ENCODE measurements around the gene PGM2L1. TPM values are rescaled to one million over a fixed set of nuclear protein-coding genes. Genes with fewer than 3 reads are reported as not detected.

The PGM2L1 gene
- total and polyA plus RNA-seq, 8 donors: under 0.01 to 12.5 (median 2.5) TPM

DNA sequence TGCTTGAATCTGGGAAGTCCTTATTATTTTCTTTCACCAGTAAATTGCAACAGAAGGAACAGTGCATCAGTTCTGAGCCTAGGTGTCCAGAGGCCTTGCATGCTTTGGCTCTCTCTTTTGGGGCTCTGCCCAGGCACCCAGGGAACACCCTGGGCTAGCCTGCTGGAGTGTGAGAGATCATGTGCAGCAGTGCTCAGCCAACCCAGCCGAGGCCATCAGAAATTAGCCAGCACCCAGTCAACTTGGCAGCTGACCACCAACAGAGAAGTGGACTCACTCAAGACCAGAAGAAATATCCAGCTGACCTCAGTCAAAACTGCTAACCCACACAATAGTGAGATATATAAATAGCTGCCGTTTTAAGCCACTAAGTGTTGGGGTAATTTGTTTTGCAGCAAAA lies 75.6 kb downstream of the PGM2L1 start:
- H3K36me3 ChIP-seq: no peaks in the 10 kb centered on the region
- 36 to 68% (median 54%) methylated on average over 2 of the region's 2 CpGs for WGBS, 5 donors
- H3K4me1 ChIP-seq: peaks cover 11 to 50% (median 28%) of the 10 kb centered on the region in 4 donors
- intact Hi-C loops (cut with DNase I; ENCODE audit: low total_unique reads): no loop called here
- no peak overlapping the region for H3K4me3 ChIP-seq
- H3K9me3 ChIP-seq: no peaks in the 10 kb centered on the region
- no peak for DNase-seq
- H3K27ac ChIP-seq: no peak overlapping the region
- H3K27me3 ChIP-seq: no peaks in the 10 kb centered on the region
- TF ChIP-seq POLR2A (IDR thresholded peaks at IDR 0.05) (no peak), EP300 (IDR thresholded peaks at IDR 0.05) (no peak), POLR2AphosphoS5 (IDR thresholded peaks at IDR 0.05) (no peak)
- TF ChIP-seq, protein P1, sequence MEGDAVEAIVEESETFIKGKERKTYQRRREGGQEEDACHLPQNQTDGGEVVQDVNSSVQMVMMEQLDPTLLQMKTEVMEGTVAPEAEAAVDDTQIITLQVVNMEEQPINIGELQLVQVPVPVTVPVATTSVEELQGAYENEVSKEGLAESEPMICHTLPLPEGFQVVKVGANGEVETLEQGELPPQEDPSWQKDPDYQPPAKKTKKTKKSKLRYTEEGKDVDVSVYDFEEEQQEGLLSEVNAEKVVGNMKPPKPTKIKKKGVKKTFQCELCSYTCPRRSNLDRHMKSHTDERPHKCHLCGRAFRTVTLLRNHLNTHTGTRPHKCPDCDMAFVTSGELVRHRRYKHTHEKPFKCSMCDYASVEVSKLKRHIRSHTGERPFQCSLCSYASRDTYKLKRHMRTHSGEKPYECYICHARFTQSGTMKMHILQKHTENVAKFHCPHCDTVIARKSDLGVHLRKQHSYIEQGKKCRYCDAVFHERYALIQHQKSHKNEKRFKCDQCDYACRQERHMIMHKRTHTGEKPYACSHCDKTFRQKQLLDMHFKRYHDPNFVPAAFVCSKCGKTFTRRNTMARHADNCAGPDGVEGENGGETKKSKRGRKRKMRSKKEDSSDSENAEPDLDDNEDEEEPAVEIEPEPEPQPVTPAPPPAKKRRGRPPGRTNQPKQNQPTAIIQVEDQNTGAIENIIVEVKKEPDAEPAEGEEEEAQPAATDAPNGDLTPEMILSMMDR (IDR thresholded peaks at IDR 0.05): no peak

DNA sequence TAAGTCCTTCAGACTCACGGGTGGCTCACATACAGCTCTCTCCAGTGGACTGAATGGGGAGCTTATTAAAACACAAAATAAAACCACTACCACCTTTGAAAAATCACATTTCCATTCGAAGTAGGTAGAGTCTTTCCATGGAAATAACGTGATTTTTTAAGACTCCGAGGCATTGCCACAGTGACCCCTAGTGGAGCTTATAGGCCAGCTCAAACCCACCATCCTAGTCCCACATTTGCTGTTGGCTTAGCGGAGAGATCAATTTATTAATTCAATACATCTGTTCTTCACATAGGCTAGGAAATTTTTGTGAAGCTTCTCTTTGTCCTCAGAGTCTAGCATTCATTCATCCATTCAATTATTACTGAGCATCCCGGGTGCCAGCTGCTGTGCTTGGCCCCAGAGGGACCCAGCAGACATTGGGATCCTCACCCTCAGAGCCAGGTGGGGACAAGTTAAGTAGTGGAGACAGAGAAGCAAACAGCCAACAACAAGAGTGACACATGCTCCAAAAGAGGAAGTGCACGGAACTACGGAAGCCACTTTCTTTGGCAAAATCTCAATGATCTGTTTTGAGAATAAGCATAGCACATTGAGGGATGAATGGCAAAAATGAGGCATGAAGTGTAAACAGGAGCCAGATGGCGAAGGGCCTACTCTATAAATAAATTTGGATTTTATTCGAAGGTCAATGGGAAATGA lies 76.6 kb downstream of the PGM2L1 start:
- no peaks in the 10 kb centered on the region for H3K27me3 ChIP-seq
- H3K9me3 ChIP-seq: peaks cover 0 to 10% (median 6%) of the 10 kb centered on the region in 4 donors
- WGBS, 5 donors: 26 to 47% (median 44%) methylated on average over 10 of the region's 10 CpGs
- no peaks in the 10 kb centered on the region for H3K36me3 ChIP-seq
- peaks cover 11 to 45% (median 25%) of the 10 kb centered on the region in 4 donors for H3K4me1 ChIP-seq
- no peak overlapping the region for H3K27ac ChIP-seq
- TF ChIP-seq, protein P1 (IDR thresholded peaks at IDR 0.05): peak in 5 of 7 experiments; percentile 26 to 50 (median 43)
- peak in 1 of 3 donors; percentile 52 for TF ChIP-seq POLR2AphosphoS5 (IDR thresholded peaks at IDR 0.05)
- TF ChIP-seq EP300 (IDR thresholded peaks at IDR 0.05): no peak
- TF ChIP-seq POLR2A (IDR thresholded peaks at IDR 0.05): no peak
- DNase-seq: peak in 1 of 2 donors; percentile 50
- intact Hi-C loops (cut with DNase I; ENCODE audit: low total_unique reads): no loop called here
- H3K4me3 ChIP-seq: no peak overlapping the region

DNA sequence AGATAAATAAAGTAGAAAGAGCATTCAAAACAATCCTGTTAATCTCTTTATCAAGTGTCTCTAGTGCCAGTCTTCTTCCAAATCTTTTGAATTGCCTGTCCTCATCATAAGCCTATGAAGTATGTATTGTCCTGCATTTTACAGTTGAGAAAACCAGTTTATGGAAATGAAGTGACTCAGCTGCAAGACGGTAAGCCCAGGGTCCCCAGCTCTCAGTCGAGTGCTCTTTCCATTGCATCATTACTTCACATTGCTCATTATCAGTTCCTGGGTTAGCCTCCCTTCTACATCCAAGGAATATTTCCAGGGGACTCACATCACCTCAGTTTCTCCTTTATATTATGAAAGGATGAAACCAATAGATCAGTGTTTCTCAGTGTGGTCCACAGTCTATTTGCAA lies 77.7 kb downstream of the PGM2L1 start:
- peaks cover 0 to 21% (median 11%) of the 10 kb centered on the region in 4 donors for H3K9me3 ChIP-seq
- WGBS, 5 donors: 44 to 71% (median 62%) methylated on average over 2 of the region's 2 CpGs
- no peak overlapping the region for H3K4me3 ChIP-seq
- H3K4me1 ChIP-seq: peaks cover 2 to 34% (median 15%) of the 10 kb centered on the region in 4 donors
- TF ChIP-seq, protein P1 (IDR thresholded peaks at IDR 0.05): no peak
- TF ChIP-seq POLR2A (IDR thresholded peaks at IDR 0.05): no peak
- no peak for TF ChIP-seq EP300 (IDR thresholded peaks at IDR 0.05)
- TF ChIP-seq POLR2AphosphoS5 (IDR thresholded peaks at IDR 0.05): no peak
- no peaks in the 10 kb centered on the region for H3K27me3 ChIP-seq
- no peak overlapping the region for H3K27ac ChIP-seq
- intact Hi-C loops (cut with DNase I; ENCODE audit: low total_unique reads): no loop called here
- DNase-seq: no peak
- no peaks in the 10 kb centered on the region for H3K36me3 ChIP-seq

DNA sequence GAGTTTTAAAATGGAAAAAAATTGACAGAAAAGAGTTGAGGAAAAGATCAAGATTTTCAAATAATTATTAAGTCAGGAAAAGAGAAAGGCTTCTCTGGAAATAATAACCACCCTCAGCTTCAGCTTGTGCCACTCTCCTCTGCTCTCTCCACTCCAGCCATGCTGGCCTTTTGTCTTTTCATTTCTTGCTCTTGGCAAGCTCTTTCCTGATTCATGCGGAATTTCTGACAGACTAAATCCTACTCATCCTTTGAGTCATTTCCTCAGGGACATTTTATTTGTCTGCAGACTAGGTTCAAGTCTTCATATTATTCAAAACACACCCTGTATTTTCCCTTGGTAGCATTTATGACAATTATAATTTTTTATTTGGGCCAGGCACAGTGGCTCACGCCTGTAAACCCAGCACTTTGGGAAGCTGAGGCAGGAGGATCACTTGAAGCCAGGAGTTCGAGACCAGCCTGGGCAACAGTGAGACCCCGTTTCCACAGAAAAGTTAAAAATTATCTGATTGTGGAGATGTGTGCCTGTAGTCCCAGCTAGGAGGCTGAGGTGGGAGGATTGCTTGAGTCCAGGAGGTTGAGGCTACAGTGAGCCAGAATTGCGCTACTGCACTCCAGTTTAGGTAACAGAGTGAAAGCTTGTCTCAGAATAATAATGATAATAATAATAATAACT lies 79.0 kb downstream of the PGM2L1 start:
- no peaks in the 10 kb centered on the region for H3K36me3 ChIP-seq
- no peak overlapping the region for H3K4me3 ChIP-seq
- TF ChIP-seq, protein P1 (IDR thresholded peaks at IDR 0.05): no peak
- peak in 1 of 3 donors; percentile 47 for TF ChIP-seq POLR2AphosphoS5 (IDR thresholded peaks at IDR 0.05)
- TF ChIP-seq EP300 (IDR thresholded peaks at IDR 0.05): no peak
- TF ChIP-seq POLR2A (IDR thresholded peaks at IDR 0.05): no peak
- WGBS, 5 donors: 78 to 85% (median 81%) methylated on average over 5 of the region's 5 CpGs
- H3K27ac ChIP-seq: peak overlapping the region in 4 of 5 donors; percentile 13 to 47 (median 24)
- no peaks in the 10 kb centered on the region for H3K27me3 ChIP-seq
- peaks cover 0 to 31% (median 13%) of the 10 kb centered on the region in 4 donors for H3K4me1 ChIP-seq
- intact Hi-C loops (cut with DNase I; ENCODE audit: low total_unique reads): no loop called here
- peak in 1 of 2 donors; percentile 25 for DNase-seq
- H3K9me3 ChIP-seq: peaks cover 0 to 25% (median 11%) of the 10 kb centered on the region in 4 donors

Data from stomach (tissue), 9 donors.